ENCODE data around the gene FRMPD3.

DNA sequence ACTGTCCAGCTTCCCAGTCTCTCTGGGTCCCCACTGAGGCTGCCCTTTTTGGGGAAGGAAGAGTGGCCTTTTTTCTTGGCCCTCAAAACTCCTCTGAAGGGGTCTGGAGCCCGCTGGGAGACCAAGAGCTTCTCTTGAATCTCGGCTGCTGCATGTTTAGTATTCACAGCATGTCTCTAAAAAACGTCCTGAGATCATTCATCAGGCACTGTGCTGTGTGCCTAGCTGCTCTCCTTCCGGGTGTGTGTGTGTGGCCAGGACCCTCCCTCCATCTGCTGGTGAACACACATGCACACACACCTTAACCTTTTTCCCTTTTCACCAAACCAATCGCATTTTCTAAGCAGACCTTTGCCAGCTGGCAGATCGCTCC, 841 bp upstream of the FRMPD3 start:
- TF ChIP-seq, protein P1, sequence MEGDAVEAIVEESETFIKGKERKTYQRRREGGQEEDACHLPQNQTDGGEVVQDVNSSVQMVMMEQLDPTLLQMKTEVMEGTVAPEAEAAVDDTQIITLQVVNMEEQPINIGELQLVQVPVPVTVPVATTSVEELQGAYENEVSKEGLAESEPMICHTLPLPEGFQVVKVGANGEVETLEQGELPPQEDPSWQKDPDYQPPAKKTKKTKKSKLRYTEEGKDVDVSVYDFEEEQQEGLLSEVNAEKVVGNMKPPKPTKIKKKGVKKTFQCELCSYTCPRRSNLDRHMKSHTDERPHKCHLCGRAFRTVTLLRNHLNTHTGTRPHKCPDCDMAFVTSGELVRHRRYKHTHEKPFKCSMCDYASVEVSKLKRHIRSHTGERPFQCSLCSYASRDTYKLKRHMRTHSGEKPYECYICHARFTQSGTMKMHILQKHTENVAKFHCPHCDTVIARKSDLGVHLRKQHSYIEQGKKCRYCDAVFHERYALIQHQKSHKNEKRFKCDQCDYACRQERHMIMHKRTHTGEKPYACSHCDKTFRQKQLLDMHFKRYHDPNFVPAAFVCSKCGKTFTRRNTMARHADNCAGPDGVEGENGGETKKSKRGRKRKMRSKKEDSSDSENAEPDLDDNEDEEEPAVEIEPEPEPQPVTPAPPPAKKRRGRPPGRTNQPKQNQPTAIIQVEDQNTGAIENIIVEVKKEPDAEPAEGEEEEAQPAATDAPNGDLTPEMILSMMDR (IDR thresholded peaks at IDR 0.05), result no peak
- no peak for TF ChIP-seq POLR2A (IDR thresholded peaks at IDR 0.05)

All from Peyer's patch (tissue), 4 donors.